Measurements from ENCODE around the gene OR5AC2.

The OR5AC2 gene

DNA sequence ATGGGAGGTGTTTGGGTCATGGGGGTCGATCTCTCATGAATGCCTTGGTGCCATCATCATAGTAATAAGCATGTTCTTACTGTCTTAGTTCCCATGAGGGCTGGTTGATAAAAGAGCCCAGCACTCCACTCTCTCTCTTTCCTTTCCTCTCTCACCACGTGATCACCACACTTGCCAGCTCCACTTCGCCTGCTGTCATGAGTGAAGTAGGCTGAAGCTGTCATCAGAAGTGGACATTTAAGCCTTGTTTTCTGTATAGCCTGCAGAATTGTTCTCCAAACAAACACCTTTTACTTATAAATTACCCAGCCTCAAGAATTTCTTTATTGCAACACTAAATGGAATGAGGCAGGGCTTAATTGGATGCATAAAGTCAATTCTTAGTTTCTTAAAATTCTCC, 49.7 kb downstream of the OR5AC2 start:
- no peak for DNase-seq (ENCODE audit: extremely low read depth in 1 of 2, low read depth in 1 of 2)

Measured in stimulated activated CD8-positive, alpha-beta memory T cell treated with anti-CD3 and anti-CD28 coated beads, Interleukin-7, amount 100 ng/mL, for 48 hours (primary cell).